Kidney epithelial cell (primary cell): ENCODE data around the gene TSPO2. TPM values are rescaled to one million over a fixed set of nuclear protein-coding genes. Genes with fewer than 3 reads are reported as not detected.

Experiments
- DNase-seq: peaks from one replicate; pipeline ENCODE4 v3.0.0-alpha.2; 2010; ENCODE audit warnings: low read depth
- H3K27me3 ChIP-seq: 2 replicates; pipeline ENCODE4 v1.6.0; 2011; ENCODE audit warnings: low read length; ENCODE audit not compliant: control insufficient read depth, insufficient read depth
- H3K36me3 ChIP-seq: 2 replicates; pipeline ENCODE4 v1.5.1; 2011; ENCODE audit warnings: low read length; ENCODE audit not compliant: control insufficient read depth, insufficient read depth
- H3K4me3 ChIP-seq: 2 replicates; pipeline ENCODE4 v1.5.1; 2011; ENCODE audit warnings: low read depth, mild to moderate bottlenecking, control low read depth, low read length
- CTCF ChIP-seq: IDR thresholded peaks from 2 replicates; pipeline ENCODE4 v1.5.1; 2011; ENCODE audit warnings: mild to moderate bottlenecking, moderate library complexity, low read length, control low read depth, inconsistent platforms; ENCODE audit not compliant: insufficient read depth, poor library complexity, severe bottlenecking
- total RNA-seq: library from RNA; depleted of rRNA; stranded (reverse); fragments of >200 nt; gene quantifications from 2 replicates; pipeline ENCODE4 v1.2.3, GENCODE V29; 2015

The TSPO2 gene
- total RNA-seq, 1 donor from 2014 or later, result not detected

DNA sequence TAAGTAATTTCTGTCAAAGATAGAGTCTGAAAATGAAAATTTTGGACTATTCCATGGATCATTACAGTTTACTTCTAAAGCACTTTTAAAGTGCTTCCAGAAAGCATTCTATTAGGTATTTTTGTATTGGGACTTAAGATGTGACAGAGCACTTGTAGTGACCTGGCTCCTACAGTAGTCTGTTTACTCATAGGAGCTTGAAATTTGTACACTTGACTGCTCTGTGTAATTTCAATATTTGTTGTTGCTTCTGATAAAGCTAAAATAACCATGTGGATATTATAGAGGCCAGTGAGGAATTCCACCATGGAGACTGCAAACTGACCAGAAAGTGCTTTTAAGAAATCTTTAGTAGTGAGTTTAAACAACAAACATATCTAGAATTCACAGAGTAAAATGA, 40.8 kb downstream of the TSPO2 start:
- peaks cover 2% of the 10 kb centered on the region for H3K36me3 ChIP-seq
- TF ChIP-seq CTCF, result no peak

GRCh38 chr6:41085182-41085581, 42.9 kb downstream of the TSPO2 start:
- Histone ChIP-seq H3K4me3 (no peak overlapping the region), H3K36me3 (peaks cover 2% of the 10 kb centered on the region), H3K27me3 (no peaks in the 10 kb centered on the region)
- DNase-seq, result no peak
- TF ChIP-seq CTCF, result no peak

More for the DNA sequence above, 40.8 kb downstream of the TSPO2 start:
- no peak for DNase-seq
- H3K27me3 ChIP-seq, result no peaks in the 10 kb centered on the region
- H3K4me3 ChIP-seq, result no peak overlapping the region

DNA sequence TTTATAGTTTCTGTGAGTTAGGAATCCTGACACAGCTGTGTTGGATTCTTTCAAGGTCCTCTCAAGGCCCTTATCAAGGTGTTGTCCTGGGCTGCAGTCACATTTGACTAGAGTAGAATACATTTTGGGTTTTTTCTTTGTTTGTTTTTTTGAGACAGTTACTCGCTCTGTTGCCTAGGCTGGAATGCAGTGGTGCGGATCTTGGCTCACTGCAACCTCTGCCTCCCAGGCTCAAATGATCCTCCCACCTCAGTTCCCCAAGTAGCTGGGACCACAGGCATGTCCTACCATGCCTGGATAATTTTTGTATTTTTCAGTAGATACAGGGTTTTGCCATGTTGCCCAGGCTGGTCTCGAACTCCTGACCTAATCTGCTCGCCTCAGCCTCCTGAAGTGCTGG, 46.2 kb downstream of the TSPO2 start:
- Histone ChIP-seq H3K4me3 (no peak overlapping the region), H3K27me3 (no peaks in the 10 kb centered on the region), H3K36me3 (no peaks in the 10 kb centered on the region)
- no peak for TF ChIP-seq CTCF
- DNase-seq, result no peak

DNA sequence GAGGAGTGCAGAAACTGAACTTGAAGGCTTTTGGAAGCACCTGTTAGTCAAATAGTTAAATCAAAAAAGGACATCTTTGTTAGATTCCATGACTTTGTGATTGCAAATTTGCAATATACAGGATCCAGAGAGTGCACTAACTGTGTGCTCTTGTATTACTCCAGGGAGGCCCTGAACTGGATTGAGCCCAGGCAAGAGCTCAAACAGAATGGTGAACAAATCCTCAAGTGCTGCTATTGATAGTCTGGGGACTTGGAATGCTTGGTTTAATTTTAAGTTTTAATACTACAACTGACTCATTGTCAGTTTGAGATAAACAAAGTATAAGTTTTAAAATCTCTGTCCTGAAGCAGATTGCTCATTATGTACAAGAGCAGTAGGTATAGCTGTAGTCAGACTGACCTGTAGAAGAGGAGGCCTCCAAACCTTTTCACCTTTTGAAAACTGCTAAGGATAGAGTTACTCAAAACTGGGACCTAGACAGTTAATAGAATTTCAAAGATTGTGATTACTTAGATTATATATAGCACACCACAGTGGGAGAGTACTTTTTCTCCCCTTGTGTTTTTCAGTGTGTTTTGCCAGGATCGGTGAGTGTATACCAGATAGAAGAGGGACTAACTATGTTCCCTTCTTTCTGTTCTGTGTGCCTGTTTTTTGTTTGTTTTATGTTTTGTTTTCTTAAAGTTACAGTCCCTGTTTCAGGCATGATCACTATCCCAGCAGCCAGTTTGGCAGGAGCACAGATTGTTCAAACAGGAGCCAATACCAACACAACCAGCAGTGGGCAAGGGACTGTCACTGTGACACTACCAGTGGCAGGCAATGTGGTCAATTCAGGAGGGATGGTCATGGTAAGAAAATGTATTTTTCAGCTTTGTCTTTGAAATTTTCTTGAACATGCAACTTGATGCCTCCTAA, 48.8 kb downstream of the TSPO2 start:
- TF ChIP-seq CTCF, result no peak
- DNase-seq, result no peak
- Histone ChIP-seq H3K4me3 (no peak overlapping the region), H3K36me3 (no peaks in the 10 kb centered on the region), H3K27me3 (no peaks in the 10 kb centered on the region)

DNA sequence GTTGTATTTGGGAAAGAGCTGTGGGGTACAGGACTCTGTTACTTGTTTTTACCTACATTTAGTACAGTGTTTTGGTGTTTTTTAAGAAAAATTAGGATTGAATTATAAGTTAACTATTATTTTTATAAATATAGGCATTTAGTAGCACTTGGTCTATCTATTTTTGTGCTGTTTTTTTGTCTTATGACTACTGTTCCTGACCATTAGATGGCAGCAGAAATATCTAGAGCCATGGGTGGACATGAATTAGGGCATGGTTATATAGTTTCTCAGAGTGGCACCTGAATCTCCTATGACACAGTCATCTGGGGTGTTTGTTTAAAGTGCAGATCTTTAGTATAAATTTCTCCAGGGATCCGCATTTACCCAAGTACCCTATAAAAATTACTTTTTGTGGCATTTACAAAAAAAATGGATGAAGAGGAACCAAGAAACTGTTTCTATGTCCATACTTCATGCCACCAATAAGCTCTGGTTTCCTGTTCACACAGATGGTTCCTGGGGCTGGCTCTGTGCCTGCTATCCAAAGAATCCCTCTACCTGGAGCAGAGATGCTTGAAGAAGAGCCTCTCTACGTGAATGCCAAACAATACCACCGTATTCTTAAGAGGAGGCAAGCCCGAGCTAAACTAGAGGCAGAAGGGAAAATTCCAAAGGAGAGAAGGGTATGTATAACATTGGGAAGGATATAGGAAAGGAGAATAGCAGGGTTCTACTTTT, 50.3 kb downstream of the TSPO2 start:
- Histone ChIP-seq H3K4me3 (no peak overlapping the region), H3K36me3 (peaks cover 1% of the 10 kb centered on the region), H3K27me3 (no peaks in the 10 kb centered on the region)
- no peak for DNase-seq
- peak; percentile 48 for TF ChIP-seq CTCF
